ENCODE measurements around the gene TMPRSS12.

DNA sequence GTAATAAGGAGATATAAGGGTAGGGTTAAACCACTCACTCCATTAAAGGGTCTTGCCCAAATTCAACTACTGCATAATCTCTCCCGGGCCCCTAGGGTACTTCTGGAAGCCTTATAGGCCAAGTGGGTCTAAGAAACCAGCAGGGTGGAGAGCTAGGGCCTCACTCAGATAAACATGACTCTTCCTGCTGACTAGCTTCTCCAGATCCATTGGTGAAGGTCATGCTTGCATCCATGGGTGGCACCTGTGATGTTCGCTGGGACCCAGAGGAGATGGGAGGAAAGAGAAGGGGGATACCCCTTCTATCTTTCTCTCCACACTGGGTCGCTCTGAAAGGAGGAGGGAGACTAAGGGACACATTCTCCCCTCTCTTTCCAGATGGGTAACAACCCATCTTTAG, 73.6 kb downstream of the TMPRSS12 start:
- TF ChIP-seq, protein P1, sequence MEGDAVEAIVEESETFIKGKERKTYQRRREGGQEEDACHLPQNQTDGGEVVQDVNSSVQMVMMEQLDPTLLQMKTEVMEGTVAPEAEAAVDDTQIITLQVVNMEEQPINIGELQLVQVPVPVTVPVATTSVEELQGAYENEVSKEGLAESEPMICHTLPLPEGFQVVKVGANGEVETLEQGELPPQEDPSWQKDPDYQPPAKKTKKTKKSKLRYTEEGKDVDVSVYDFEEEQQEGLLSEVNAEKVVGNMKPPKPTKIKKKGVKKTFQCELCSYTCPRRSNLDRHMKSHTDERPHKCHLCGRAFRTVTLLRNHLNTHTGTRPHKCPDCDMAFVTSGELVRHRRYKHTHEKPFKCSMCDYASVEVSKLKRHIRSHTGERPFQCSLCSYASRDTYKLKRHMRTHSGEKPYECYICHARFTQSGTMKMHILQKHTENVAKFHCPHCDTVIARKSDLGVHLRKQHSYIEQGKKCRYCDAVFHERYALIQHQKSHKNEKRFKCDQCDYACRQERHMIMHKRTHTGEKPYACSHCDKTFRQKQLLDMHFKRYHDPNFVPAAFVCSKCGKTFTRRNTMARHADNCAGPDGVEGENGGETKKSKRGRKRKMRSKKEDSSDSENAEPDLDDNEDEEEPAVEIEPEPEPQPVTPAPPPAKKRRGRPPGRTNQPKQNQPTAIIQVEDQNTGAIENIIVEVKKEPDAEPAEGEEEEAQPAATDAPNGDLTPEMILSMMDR (IDR thresholded peaks at IDR 0.05) = no peak
- no peak for TF ChIP-seq POLR2A (IDR thresholded peaks at IDR 0.05)
